ENCODE results near the gene B4GALNT4. TPM values are rescaled to one million over a fixed set of nuclear protein-coding genes. Genes with fewer than 3 reads are reported as not detected.

Gene B4GALNT4
- total and polyA plus RNA-seq, 2 experiments from 2014 or later = 35.8 to 94.4 TPM

DNA sequence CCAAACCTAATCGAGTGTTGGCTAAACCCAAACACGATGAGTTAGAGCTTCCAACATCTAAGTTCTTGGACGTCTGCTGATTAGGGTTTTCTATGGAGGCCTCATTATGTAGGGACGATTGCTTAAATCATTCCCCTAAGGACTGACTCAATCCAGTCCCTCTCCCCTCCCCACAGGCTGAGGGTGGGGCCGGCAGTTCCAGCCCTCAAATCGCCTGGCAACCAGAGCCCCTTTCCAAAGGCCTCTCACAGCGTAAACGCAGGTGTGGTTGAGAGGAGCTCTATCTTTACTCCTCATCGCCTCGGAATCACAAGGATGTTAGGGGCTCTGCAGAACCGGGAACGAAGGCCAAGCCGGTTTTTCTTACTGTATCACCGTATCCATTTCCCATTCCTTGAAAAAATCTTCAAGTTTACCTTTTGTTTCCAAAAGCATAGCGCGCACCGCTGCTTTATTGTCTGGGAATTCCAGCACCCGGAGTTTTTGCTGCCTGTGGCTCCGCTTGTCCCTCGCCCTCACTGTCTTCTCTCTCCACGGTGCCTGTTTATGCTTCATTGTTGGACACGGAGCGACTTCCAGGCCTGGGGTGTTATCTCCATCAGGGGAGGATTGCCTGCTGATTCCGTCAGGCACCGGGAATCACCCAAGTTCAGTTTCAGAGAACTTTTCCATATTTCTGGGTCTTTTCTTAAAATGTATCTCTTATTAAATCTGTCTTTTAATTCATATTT, 34.9 kb upstream of the B4GALNT4 start:
- no peaks in the 10 kb centered on the region for H3K36me3 ChIP-seq
- H3K27me3 ChIP-seq = no peaks in the 10 kb centered on the region
- peak overlapping the region; percentile 54 for H3K27ac ChIP-seq
- TF ChIP-seq, protein P1, sequence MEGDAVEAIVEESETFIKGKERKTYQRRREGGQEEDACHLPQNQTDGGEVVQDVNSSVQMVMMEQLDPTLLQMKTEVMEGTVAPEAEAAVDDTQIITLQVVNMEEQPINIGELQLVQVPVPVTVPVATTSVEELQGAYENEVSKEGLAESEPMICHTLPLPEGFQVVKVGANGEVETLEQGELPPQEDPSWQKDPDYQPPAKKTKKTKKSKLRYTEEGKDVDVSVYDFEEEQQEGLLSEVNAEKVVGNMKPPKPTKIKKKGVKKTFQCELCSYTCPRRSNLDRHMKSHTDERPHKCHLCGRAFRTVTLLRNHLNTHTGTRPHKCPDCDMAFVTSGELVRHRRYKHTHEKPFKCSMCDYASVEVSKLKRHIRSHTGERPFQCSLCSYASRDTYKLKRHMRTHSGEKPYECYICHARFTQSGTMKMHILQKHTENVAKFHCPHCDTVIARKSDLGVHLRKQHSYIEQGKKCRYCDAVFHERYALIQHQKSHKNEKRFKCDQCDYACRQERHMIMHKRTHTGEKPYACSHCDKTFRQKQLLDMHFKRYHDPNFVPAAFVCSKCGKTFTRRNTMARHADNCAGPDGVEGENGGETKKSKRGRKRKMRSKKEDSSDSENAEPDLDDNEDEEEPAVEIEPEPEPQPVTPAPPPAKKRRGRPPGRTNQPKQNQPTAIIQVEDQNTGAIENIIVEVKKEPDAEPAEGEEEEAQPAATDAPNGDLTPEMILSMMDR (IDR thresholded peaks at IDR 0.05; ENCODE audit: low read depth, low read length) = no peak
- H3K4me1 ChIP-seq (ENCODE audit: low read depth) = peaks cover 21% of the 10 kb centered on the region
- peak; percentile 39 to 87 for DNase-seq (ENCODE audit: low read depth in 1 of 2, low spot score in 1 of 2)
- H3K4me3 ChIP-seq = no peak overlapping the region
- H3K9me3 ChIP-seq (ENCODE audit: low read depth) = no peaks in the 10 kb centered on the region

DNA sequence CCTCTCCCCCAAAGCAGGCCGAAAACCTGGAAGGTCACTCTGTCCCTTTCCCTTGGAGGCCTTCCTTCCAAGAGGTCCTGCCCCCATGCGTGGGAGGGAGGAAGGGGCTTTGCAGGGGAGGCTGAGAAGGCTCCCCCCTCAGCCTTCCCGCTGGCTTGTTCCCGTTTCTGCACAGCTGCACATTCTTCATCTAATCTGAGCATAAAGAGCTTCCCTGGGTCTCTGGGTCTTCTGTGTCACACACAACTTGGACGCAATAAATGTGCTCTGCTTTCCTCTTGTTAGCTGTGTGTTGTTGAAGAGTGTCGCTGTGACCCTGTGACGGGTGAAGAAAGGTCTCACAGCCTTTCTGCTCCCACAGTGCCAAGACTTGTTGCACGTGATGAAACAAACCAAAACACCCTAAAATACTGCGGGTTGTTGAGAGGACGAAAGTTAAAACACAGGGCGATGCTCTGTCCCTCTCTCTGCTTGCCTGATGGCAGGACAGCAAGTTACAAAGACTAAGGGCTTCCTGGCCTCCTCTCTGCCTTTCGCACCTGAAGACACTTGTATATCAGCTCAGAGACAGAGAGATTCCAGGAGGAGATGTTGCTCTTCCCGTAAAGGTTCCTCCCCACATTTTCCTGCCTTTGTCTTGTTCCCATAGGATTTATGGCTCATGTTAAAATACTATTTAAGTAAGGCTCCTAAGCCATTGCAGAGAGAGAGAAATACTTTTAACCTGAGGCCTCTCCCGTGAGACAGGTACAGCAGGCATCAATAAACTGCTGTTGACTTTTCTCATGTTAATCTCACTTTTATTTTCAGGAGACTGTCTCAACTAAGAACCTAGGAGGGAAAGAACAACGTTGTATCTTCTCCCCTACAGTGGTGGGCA, 33.3 kb upstream of the B4GALNT4 start:
- peak overlapping the region; percentile 77 for H3K27ac ChIP-seq
- no peak overlapping the region for H3K4me3 ChIP-seq
- H3K9me3 ChIP-seq (ENCODE audit: low read depth) = no peaks in the 10 kb centered on the region
- H3K36me3 ChIP-seq = no peaks in the 10 kb centered on the region
- no peaks in the 10 kb centered on the region for H3K27me3 ChIP-seq
- TF ChIP-seq, protein P1 (IDR thresholded peaks at IDR 0.05; ENCODE audit: low read depth, low read length) = no peak
- H3K4me1 ChIP-seq (ENCODE audit: low read depth) = peaks cover 21% of the 10 kb centered on the region
- peak in 1 of 2 donors; percentile 76 for DNase-seq (ENCODE audit: low read depth in 1 of 2, low spot score in 1 of 2)

DNA sequence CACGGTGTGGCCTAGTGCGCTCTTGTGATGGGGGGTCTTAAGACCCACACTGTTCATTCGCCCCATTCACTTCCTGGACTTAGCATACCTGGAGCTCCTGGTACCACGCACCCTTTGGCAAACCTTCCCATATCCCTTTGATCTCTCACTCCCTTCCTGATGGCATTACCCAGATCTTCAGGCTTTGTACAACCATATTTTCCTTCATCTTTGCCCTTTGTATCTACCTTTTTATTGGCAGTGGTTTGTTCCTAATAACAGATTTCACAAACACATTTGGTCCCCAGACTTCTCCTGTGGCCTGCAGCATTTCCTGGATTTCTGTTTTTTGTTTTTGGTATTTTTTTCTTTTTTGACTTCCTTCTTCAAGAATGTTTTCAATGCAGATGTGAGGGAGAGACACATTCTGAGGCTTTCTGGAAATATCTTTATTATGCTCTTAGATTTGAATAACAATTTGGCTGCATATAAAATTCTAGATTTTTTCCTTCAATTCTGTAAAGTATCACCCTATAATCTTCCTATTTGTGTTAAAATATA, 32.6 kb upstream of the B4GALNT4 start:
- Histone ChIP-seq H3K27ac (peak overlapping the region; percentile 77), H3K27me3 (no peaks in the 10 kb centered on the region), H3K4me3 (no peak overlapping the region), H3K36me3 (no peaks in the 10 kb centered on the region), H3K4me1 (ENCODE audit: low read depth) (peaks cover 21% of the 10 kb centered on the region), H3K9me3 (ENCODE audit: low read depth) (no peaks in the 10 kb centered on the region)
- DNase-seq (ENCODE audit: low read depth in 1 of 2, low spot score in 1 of 2) = no peak
- TF ChIP-seq, protein P1 (IDR thresholded peaks at IDR 0.05; ENCODE audit: low read depth, low read length) = no peak

DNA sequence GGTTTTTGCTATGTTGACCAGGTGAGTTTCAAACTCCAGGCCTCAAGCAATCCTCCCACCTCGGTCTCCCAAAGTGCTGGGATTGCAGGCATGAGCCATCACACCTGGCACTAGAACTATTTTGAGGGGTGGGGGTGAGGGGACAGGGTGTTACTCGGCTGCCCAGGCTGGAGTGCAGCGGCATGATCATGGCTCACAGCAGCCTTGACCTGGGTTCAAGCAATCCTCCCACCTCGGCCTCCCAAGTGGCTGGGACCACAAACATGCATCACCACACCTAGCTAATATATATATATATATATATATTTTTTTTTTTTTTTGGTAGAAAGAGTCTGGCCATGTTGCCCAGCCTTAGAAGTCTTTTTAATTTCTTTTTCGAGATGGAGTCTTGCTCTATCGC, 31.6 kb upstream of the B4GALNT4 start:
- Histone ChIP-seq H3K4me3 (no peak overlapping the region), H3K27me3 (no peaks in the 10 kb centered on the region), H3K4me1 (ENCODE audit: low read depth) (peaks cover 21% of the 10 kb centered on the region), H3K36me3 (no peaks in the 10 kb centered on the region), H3K27ac (no peak overlapping the region), H3K9me3 (ENCODE audit: low read depth) (no peaks in the 10 kb centered on the region)
- no peak for DNase-seq (ENCODE audit: low read depth in 1 of 2, low spot score in 1 of 2)
- TF ChIP-seq, protein P1 (IDR thresholded peaks at IDR 0.05; ENCODE audit: low read depth, low read length) = no peak

DNA sequence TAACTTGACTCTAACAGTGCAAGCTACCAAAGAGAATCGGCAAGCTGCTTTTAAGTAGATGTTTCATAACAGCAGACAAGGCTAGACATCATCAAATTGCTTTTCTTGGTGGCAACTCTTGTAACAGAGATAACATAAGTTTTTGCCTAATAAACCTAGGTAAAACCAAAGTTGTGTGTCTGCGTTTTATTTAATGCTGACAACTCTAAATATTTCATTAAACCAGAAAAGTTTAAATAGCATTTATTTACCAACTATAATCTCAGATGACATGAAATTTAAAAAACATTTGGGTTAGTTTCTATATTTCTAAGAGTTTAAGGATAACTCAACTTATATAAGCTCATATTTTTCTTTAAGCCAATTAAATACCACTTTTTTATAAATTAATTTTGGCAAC, 29.3 kb upstream of the B4GALNT4 start:
- Histone ChIP-seq H3K4me3 (no peak overlapping the region), H3K4me1 (ENCODE audit: low read depth) (peaks cover 9% of the 10 kb centered on the region), H3K36me3 (no peaks in the 10 kb centered on the region), H3K9me3 (ENCODE audit: low read depth) (no peaks in the 10 kb centered on the region), H3K27me3 (no peaks in the 10 kb centered on the region), H3K27ac (no peak overlapping the region)
- DNase-seq (ENCODE audit: low read depth in 1 of 2, low spot score in 1 of 2) = no peak
- TF ChIP-seq, protein P1 (IDR thresholded peaks at IDR 0.05; ENCODE audit: low read depth, low read length) = no peak

Data from cardiac muscle cell (in vitro differentiated cells and primary cell).